ENCODE results near the gene OIP5. TPM values are rescaled to one million over a fixed set of nuclear protein-coding genes. Genes with fewer than 3 reads are reported as not detected.
A peak's percentile ranks its signal among the peaks of the same experiment; 100 is the strongest.

The OIP5 gene
- polyA plus RNA-seq, 3 donors = 0.05 to 0.28 (median 0.22) TPM

GRCh38 chr15:41337631-41338522 is 5.5 kb upstream of the OIP5 start:
- peaks cover 36% of the 10 kb centered on the region for H3K4me1 Mint-ChIP-seq
- H3K27me3 ChIP-seq (ENCODE audit: control insufficient read depth in 2 of 2, insufficient read depth in 2 of 2, low read length in 2 of 2) = no peaks in the 10 kb centered on the region
- no peak for TF ChIP-seq CTCF (IDR thresholded peaks at IDR 0.05)
- no peaks in the 10 kb centered on the region for H3K9me3 ChIP-seq (replicated peaks in 1 of 2; ENCODE audit: control insufficient read depth in 1 of 2, insufficient read depth in 1 of 2, low read length in 2 of 2)
- peaks cover 0 to 2% (median 0%) of the 10 kb centered on the region in 3 donors for H3K27me3 Mint-ChIP-seq (ENCODE audit: low read depth in 3 of 3)
- H3K27ac ChIP-seq (ENCODE audit: low read depth in 1 of 2, low read length in 2 of 2) = peak overlapping the region; percentile 20 to 73
- H3K9me3 Mint-ChIP-seq = no peaks in the 10 kb centered on the region
- H2AFZ ChIP-seq (ENCODE audit: insufficient read depth, low read depth, low read length, poor library complexity, severe bottlenecking) = peak overlapping the region; percentile 75
- H3K36me3 Mint-ChIP-seq = peaks cover 21 to 43% of the 10 kb centered on the region in 2 donors
- H3K36me3 ChIP-seq (replicated peaks in 1 of 2; ENCODE audit: control insufficient read depth in 1 of 2, insufficient read depth in 2 of 2, low read length in 2 of 2) = peaks cover 14 to 32% of the 10 kb centered on the region in 2 donors
- no peaks in the 10 kb centered on the region for H4K20me1 ChIP-seq (ENCODE audit: insufficient read depth, low read length)
- 77% methylated on average over 7 of the region's 13 CpGs for WGBS (ENCODE audit: insufficient coverage)
- peaks cover 99% of the 10 kb centered on the region for H3K79me2 ChIP-seq (ENCODE audit: insufficient read depth, low read length)
- peaks cover 16 to 27% of the 10 kb centered on the region in 2 donors for H3K4me1 ChIP-seq (ENCODE audit: control insufficient read depth in 1 of 2, insufficient read depth in 2 of 2, low read length in 2 of 2)
- H3K4me2 ChIP-seq (replicated peaks; ENCODE audit: extremely low read depth, low read length, poor library complexity, severe bottlenecking) = peak overlapping the region; percentile 34
- intact Hi-C loops (cut with micrococcal nuclease) = no loop called here
- no peak overlapping the region for H3K4me3 ChIP-seq (replicated peaks in 1 of 3; ENCODE audit: low read depth in 2 of 3, low read length in 3 of 3)
- DNase-seq = no peak
- H3K4me3 Mint-ChIP-seq = peak overlapping the region; percentile 26 to 51
- peak overlapping the region; percentile 67 to 89 (median 84) for H3K27ac Mint-ChIP-seq
- H3K9ac ChIP-seq (ENCODE audit: insufficient read depth, low read length, poor library complexity, severe bottlenecking) = peak overlapping the region; percentile 7

GRCh38 chr15:41337047-41337446 is 4.7 kb upstream of the OIP5 start:
- H3K4me3 ChIP-seq (replicated peaks in 1 of 3; ENCODE audit: low read depth in 2 of 3, low read length in 3 of 3) = no peak overlapping the region
- H3K9me3 ChIP-seq (replicated peaks in 1 of 2; ENCODE audit: control insufficient read depth in 1 of 2, insufficient read depth in 1 of 2, low read length in 2 of 2) = no peaks in the 10 kb centered on the region
- H3K4me2 ChIP-seq (replicated peaks; ENCODE audit: extremely low read depth, low read length, poor library complexity, severe bottlenecking) = peak overlapping the region; percentile 34
- Mint-ChIP-seq H3K9me3 (no peaks in the 10 kb centered on the region), H3K27ac (peak overlapping the region; percentile 67 to 89 (median 84)), H3K4me3 (peak overlapping the region in 1 of 2 donors; percentile 27), H3K4me1 (peaks cover 36% of the 10 kb centered on the region), H3K36me3 (peaks cover 19 to 37% of the 10 kb centered on the region in 2 donors), H3K27me3 (ENCODE audit: low read depth in 3 of 3) (peaks cover 0 to 2% (median 0%) of the 10 kb centered on the region in 3 donors)
- no peak overlapping the region for H3K9ac ChIP-seq (ENCODE audit: insufficient read depth, low read length, poor library complexity, severe bottlenecking)
- H3K27ac ChIP-seq (ENCODE audit: low read depth in 1 of 2, low read length in 2 of 2) = peak overlapping the region in 1 of 2 donors; percentile 73
- H4K20me1 ChIP-seq (ENCODE audit: insufficient read depth, low read length) = no peaks in the 10 kb centered on the region
- H3K27me3 ChIP-seq (ENCODE audit: control insufficient read depth in 2 of 2, insufficient read depth in 2 of 2, low read length in 2 of 2) = no peaks in the 10 kb centered on the region
- intact Hi-C loops (cut with micrococcal nuclease) = no loop called here
- peaks cover 12 to 23% of the 10 kb centered on the region in 2 donors for H3K36me3 ChIP-seq (replicated peaks in 1 of 2; ENCODE audit: control insufficient read depth in 1 of 2, insufficient read depth in 2 of 2, low read length in 2 of 2)
- peaks cover 93% of the 10 kb centered on the region for H3K79me2 ChIP-seq (ENCODE audit: insufficient read depth, low read length)
- DNase-seq = no peak
- peaks cover 16 to 28% of the 10 kb centered on the region in 2 donors for H3K4me1 ChIP-seq (ENCODE audit: control insufficient read depth in 1 of 2, insufficient read depth in 2 of 2, low read length in 2 of 2)
- WGBS (ENCODE audit: insufficient coverage) = 100% methylated on average over 4 of the region's 6 CpGs
- H2AFZ ChIP-seq (ENCODE audit: insufficient read depth, low read depth, low read length, poor library complexity, severe bottlenecking) = peak overlapping the region; percentile 75
- TF ChIP-seq CTCF (IDR thresholded peaks at IDR 0.05) = no peak

Measured in CD14-positive monocyte (primary cell).